SK-N-SH treated with all-trans-retinoic acid at 6 μM for 48 hours (cell line): ENCODE data around the gene CEP95.

Experiments
- ATAC-seq: fragments of 200-7000 bp; cut with Tn5 transposase; 3 replicates; pipeline ENCODE4 v1.9.1; 2020; ENCODE audit warnings: mild to moderate bottlenecking, moderate library complexity
- ARNTL ChIP-seq: fragments of 450-650 bp; formaldehyde crosslinking; IDR thresholded peaks from 2 replicates; pipeline ENCODE4 v1.5.0; 2020; ENCODE audit warnings: low read depth, mild to moderate bottlenecking, moderate library complexity, borderline replicate concordance
- BACH2 ChIP-seq: fragments of 250-450 bp; sonication (Bioruptor Pico); IDR thresholded peaks from 2 replicates; pipeline ENCODE4 v1.9.0; 2021; ENCODE audit warnings: mild to moderate bottlenecking, borderline replicate concordance
- CREB5 ChIP-seq: fragments of 250-450 bp; sonication (Bioruptor Pico); IDR thresholded peaks from 2 replicates; pipeline ENCODE4 v1.5.1; 2020; ENCODE audit warnings: low read depth, mild to moderate bottlenecking, moderate library complexity
- CSDC2 ChIP-seq: fragments of 250-450 bp; sonication (Bioruptor Pico); IDR thresholded peaks from 2 replicates; pipeline ENCODE4 v1.5.0; 2020; ENCODE audit warnings: mild to moderate bottlenecking, moderate library complexity
- CSRNP3 ChIP-seq: fragments of 250-450 bp; sonication (Bioruptor Pico); IDR thresholded peaks from 2 replicates; pipeline ENCODE4 v1.5.1; 2021; ENCODE audit warnings: mild to moderate bottlenecking, moderate library complexity
- ESRRG ChIP-seq: fragments of 250-450 bp; sonication (Bioruptor Pico); IDR thresholded peaks from 2 replicates; pipeline ENCODE4 v1.6.1; 2021; ENCODE audit warnings: mild to moderate bottlenecking
- GLIS3 ChIP-seq: fragments of 250-450 bp; sonication (Bioruptor Pico); IDR thresholded peaks from 2 replicates; pipeline ENCODE4 v1.5.0; 2020; ENCODE audit warnings: mild to moderate bottlenecking, moderate library complexity
- ISL1 ChIP-seq: fragments of 250-450 bp; sonication (Bioruptor Pico); IDR thresholded peaks from 2 replicates; pipeline ENCODE4 v2.1.2; 2022; ENCODE audit warnings: mild to moderate bottlenecking, moderate library complexity
- OSR1 ChIP-seq: fragments of 250-450 bp; sonication (Bioruptor Pico); IDR thresholded peaks from 2 replicates; pipeline ENCODE4 v1.8.0; 2022; ENCODE audit warnings: moderate library complexity, mild to moderate bottlenecking, inconsistent platforms
- POU6F1 ChIP-seq: fragments of 250-450 bp; sonication (Bioruptor Pico); IDR thresholded peaks from 2 replicates; pipeline ENCODE4 v1.8.0; 2021; ENCODE audit warnings: low read depth, mild to moderate bottlenecking, moderate library complexity, borderline replicate concordance
- PPARA ChIP-seq: fragments of 250-450 bp; sonication (Bioruptor Pico); IDR thresholded peaks from 2 replicates; pipeline ENCODE4 v1.5.0; 2020; ENCODE audit warnings: mild to moderate bottlenecking, borderline replicate concordance
- RARB ChIP-seq: fragments of 250-450 bp; sonication (Bioruptor Pico); IDR thresholded peaks from 2 replicates; pipeline ENCODE4 v1.8.0; 2021; ENCODE audit warnings: mild to moderate bottlenecking, moderate library complexity
- SNAI2 ChIP-seq: fragments of 250-450 bp; sonication (Bioruptor Pico); IDR thresholded peaks from 2 replicates; pipeline ENCODE4 v1.5.0; 2020; ENCODE audit warnings: mild to moderate bottlenecking, moderate library complexity
- TCF4 ChIP-seq: fragments of 250-450 bp; sonication (Bioruptor Pico); IDR thresholded peaks from 2 replicates; pipeline ENCODE4 v1.8.0; 2021; ENCODE audit warnings: mild to moderate bottlenecking, moderate library complexity, borderline replicate concordance
- TOX ChIP-seq: fragments of 250-450 bp; sonication (Bioruptor Pico); IDR thresholded peaks from 2 replicates; pipeline ENCODE4 v1.8.0; 2021; ENCODE audit warnings: mild to moderate bottlenecking, moderate library complexity, borderline replicate concordance
- ZC3H10 ChIP-seq: fragments of 250-450 bp; sonication (Bioruptor Pico); IDR thresholded peaks from 2 replicates; pipeline ENCODE4 v1.5.1; 2021; ENCODE audit warnings: mild to moderate bottlenecking, moderate library complexity
- ZFP3 ChIP-seq: fragments of 250-450 bp; sonication (Bioruptor Pico); IDR thresholded peaks from 2 replicates; pipeline ENCODE4 v1.5.0; 2020; ENCODE audit warnings: mild to moderate bottlenecking, moderate library complexity
- ZFP30 ChIP-seq: fragments of 450-650 bp; formaldehyde crosslinking; IDR thresholded peaks from 2 replicates; pipeline ENCODE4 v1.5.0; 2022; ENCODE audit warnings: mild to moderate bottlenecking, moderate library complexity
- ZNF565 ChIP-seq: fragments of 450-650 bp; formaldehyde crosslinking; conservative IDR thresholded peaks from 2 replicates; pipeline ENCODE4 v1.5.0; 2020; ENCODE audit warnings: low read depth, mild to moderate bottlenecking, moderate library complexity
- ZNF70 ChIP-seq: fragments of 450-650 bp; formaldehyde crosslinking; IDR thresholded peaks from 2 replicates; pipeline ENCODE4 v1.5.0; 2020; ENCODE audit warnings: mild to moderate bottlenecking, moderate library complexity
- ZNF8 ChIP-seq: fragments of 450-650 bp; formaldehyde crosslinking; IDR thresholded peaks from 2 replicates; pipeline ENCODE4 v1.5.0; 2020; ENCODE audit warnings: mild to moderate bottlenecking, moderate library complexity
- TF ChIP-seq, protein P1 (sequence below): fragments of 250-450 bp; sonication (Bioruptor Pico); IDR thresholded peaks from 2 replicates; pipeline ENCODE4 v1.5.0; 2020; ENCODE audit warnings: mild to moderate bottlenecking, moderate library complexity
- TF ChIP-seq, protein P2 (sequence below): fragments of 250-450 bp; sonication (Bioruptor Pico); IDR thresholded peaks from 2 replicates; pipeline ENCODE4 v1.8.0; 2020; ENCODE audit warnings: mild to moderate bottlenecking, moderate library complexity, borderline replicate concordance

Gene CEP95

GRCh38 chr17:64498308-64499203 is 8.2 kb upstream of the CEP95 start:
- ATAC-seq, result no peak
- TF ChIP-seq BACH2 (no peak), RARB (CRISPR knock-in tag) (peak; percentile 10; the same call in 1 of the 2 replicates), CREB5 (CRISPR knock-in tag) (peak; percentile 71), TOX (CRISPR knock-in tag) (peak; percentile 56; the same call in 1 of the 2 replicates), CSDC2 (CRISPR knock-in tag) (no peak), ZFP30 (CRISPR knock-in tag) (peak; percentile 33), POU6F1 (0 out of 2 replicates have a peak, but pooled peaks have one; percentile 86), ZFP3 (no peak), ISL1 (no peak), TCF4 (0 out of 2 replicates have a peak, but pooled peaks have one; percentile 35), CSRNP3 (CRISPR knock-in tag) (peak; percentile 84), ZNF70 (CRISPR knock-in tag) (0 out of 2 replicates have a peak, but pooled peaks have one; percentile 11), GLIS3 (CRISPR knock-in tag) (peak; percentile 87), SNAI2 (CRISPR knock-in tag) (peak; percentile 10; the same call in 1 of the 2 replicates), ZNF8 (CRISPR knock-in tag) (peak; percentile 19; the same call in 1 of the 2 replicates), ESRRG (CRISPR knock-in tag) (peak; percentile 83; the same call in 1 of the 2 replicates), ARNTL (CRISPR knock-in tag) (peak; percentile 81), PPARA (CRISPR knock-in tag) (peak; percentile 52; the same call in 1 of the 2 replicates), OSR1 (CRISPR knock-in tag) (no peak), ZC3H10 (CRISPR knock-in tag) (peak; percentile 79), ZNF565 (CRISPR knock-in tag) (0 out of 2 replicates have a peak, but pooled peaks have one; percentile 21)
- TF ChIP-seq, protein P1, sequence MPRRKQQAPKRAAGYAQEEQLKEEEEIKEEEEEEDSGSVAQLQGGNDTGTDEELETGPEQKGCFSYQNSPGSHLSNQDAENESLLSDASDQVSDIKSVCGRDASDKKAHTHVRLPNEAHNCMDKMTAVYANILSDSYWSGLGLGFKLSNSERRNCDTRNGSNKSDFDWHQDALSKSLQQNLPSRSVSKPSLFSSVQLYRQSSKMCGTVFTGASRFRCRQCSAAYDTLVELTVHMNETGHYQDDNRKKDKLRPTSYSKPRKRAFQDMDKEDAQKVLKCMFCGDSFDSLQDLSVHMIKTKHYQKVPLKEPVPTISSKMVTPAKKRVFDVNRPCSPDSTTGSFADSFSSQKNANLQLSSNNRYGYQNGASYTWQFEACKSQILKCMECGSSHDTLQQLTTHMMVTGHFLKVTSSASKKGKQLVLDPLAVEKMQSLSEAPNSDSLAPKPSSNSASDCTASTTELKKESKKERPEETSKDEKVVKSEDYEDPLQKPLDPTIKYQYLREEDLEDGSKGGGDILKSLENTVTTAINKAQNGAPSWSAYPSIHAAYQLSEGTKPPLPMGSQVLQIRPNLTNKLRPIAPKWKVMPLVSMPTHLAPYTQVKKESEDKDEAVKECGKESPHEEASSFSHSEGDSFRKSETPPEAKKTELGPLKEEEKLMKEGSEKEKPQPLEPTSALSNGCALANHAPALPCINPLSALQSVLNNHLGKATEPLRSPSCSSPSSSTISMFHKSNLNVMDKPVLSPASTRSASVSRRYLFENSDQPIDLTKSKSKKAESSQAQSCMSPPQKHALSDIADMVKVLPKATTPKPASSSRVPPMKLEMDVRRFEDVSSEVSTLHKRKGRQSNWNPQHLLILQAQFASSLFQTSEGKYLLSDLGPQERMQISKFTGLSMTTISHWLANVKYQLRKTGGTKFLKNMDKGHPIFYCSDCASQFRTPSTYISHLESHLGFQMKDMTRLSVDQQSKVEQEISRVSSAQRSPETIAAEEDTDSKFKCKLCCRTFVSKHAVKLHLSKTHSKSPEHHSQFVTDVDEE (CRISPR knock-in tag), result no peak
- TF ChIP-seq, protein P2, sequence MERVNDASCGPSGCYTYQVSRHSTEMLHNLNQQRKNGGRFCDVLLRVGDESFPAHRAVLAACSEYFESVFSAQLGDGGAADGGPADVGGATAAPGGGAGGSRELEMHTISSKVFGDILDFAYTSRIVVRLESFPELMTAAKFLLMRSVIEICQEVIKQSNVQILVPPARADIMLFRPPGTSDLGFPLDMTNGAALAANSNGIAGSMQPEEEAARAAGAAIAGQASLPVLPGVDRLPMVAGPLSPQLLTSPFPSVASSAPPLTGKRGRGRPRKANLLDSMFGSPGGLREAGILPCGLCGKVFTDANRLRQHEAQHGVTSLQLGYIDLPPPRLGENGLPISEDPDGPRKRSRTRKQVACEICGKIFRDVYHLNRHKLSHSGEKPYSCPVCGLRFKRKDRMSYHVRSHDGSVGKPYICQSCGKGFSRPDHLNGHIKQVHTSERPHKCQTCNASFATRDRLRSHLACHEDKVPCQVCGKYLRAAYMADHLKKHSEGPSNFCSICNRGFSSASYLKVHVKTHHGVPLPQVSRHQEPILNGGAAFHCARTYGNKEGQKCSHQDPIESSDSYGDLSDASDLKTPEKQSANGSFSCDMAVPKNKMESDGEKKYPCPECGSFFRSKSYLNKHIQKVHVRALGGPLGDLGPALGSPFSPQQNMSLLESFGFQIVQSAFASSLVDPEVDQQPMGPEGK (CRISPR knock-in tag), result peak; percentile 89
